Measurements from ENCODE around the gene MPP1.
A peak's percentile ranks its signal among the peaks of the same experiment; 100 is the strongest.

Gene MPP1

DNA sequence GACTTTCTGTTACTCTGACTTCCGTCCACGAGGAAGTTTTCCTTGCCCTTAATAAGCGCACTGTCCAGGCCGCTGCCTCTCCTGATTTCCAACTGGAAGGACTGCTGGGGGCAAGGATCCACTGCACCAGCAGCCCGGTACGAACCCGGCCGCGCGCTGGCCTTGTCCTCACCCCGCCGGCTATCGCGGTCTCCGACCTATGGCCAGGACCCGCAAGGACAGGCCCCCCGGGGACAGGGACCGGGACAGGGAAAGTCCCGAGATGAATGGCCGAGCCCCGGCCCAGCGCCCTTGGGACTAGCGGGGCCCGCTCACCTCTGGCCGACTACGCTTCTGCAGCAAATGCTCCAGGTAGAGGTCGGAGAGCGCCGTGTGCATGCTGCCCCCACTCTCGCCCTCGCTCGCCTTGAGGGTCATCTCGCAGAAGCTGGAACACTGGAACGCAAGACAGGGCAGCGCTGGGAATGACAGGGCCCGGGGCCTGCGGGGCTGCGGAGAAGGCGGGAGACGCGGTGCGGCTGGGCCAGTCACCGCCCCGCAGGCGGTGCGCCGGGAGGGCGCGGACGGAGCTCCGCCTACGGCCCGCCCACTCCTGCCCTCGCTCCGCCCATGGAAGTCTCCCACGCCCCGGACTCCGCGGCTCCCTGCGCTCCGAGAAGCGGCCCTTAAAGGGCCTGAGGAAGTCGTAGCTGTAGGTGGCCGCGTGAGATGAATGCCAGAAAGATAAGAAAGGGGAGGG lies at the start of gene MPP1:
MPP1 (minus strand) TSS at position 529 of the 739 bp plus-strand sequence; CDS start at position 417, 112 bp downstream.
- TF ChIP-seq POLR2A (IDR thresholded peaks at IDR 0.05; ENCODE audit: extremely low read depth, insufficient read length) (peak; percentile 54), MYC (IDR thresholded peaks at IDR 0.05; ENCODE audit: low read depth, low read length) (no peak)
- peak; percentile 89 for DNase-seq (ENCODE audit: low read depth)
- peak within 1 kb of the TSS; percentile 82 for H3K4me3 ChIP-seq (ENCODE audit: low read depth, low read length)

GRCh38 chrX:154850957-154851611 lies 45.8 kb upstream of the MPP1 start:
- no peak for DNase-seq (ENCODE audit: low read depth)
- no peak overlapping the region for H3K4me3 ChIP-seq (ENCODE audit: low read depth, low read length)
- TF ChIP-seq CTCF (IDR thresholded peaks at IDR 0.05; ENCODE audit: low read depth, low read length) (no peak), POLR2A (IDR thresholded peaks at IDR 0.05; ENCODE audit: extremely low read depth, insufficient read length) (no peak), MYC (IDR thresholded peaks at IDR 0.05; ENCODE audit: low read depth, low read length) (no peak)
- TF ChIP-seq, protein P1, sequence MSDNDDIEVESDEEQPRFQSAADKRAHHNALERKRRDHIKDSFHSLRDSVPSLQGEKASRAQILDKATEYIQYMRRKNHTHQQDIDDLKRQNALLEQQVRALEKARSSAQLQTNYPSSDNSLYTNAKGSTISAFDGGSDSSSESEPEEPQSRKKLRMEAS (IDR thresholded peaks at IDR 0.05; ENCODE audit: low read depth, low read length) = no peak

DNA sequence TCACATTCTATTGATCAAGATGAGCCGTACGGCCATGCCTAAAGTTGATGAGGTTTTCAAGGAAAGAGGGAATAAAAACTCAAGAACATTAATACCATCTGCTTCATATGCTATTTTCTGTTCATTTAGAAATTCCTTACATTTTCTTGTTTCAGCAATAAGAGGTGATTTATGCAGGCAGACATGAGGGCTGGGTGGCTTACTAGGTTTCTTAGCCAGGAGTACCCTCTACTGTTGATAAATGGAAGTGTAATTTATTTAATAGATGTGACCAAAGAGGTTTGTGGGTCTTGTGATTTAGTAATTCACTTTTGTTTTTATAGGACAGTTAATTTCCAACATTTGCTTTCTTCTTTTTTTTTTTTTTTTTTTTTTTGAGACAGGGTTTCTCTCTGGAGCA lies 35.6 kb upstream of the MPP1 start:
- DNase-seq (ENCODE audit: low read depth) = peak; percentile 71
- no peak overlapping the region for H3K4me3 ChIP-seq (ENCODE audit: low read depth, low read length)
- TF ChIP-seq POLR2A (IDR thresholded peaks at IDR 0.05; ENCODE audit: extremely low read depth, insufficient read length) (no peak), CTCF (IDR thresholded peaks at IDR 0.05; ENCODE audit: low read depth, low read length) (peak; percentile 12)
- TF ChIP-seq, protein P1 (IDR thresholded peaks at IDR 0.05; ENCODE audit: low read depth, low read length) = 0 out of 2 replicates have a peak, but pooled peaks have one; percentile 22

DNA sequence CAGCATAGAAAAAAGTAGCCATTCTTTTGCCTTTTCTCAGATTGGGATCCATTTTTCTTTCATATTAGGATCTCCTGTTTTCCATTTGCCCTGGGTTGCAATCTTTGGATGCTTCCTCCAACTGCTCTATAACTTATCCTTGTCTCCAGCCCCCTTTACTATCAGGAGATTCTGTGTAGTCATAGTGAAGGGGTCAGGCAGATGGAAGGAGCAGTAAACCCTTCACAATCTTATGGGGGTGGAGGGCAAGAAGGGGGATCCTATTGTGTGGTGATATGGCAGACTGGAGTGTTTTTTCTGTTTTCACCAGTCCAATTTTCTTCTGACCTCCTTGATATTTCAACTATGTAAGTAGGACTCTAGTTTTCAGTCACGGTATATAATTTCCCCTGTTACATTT lies 30.9 kb upstream of the MPP1 start:
- H3K4me3 ChIP-seq (ENCODE audit: low read depth, low read length) = no peak overlapping the region
- TF ChIP-seq CTCF (IDR thresholded peaks at IDR 0.05; ENCODE audit: low read depth, low read length) = no peak
- TF ChIP-seq, protein P1 (IDR thresholded peaks at IDR 0.05; ENCODE audit: low read depth, low read length) = no peak
- TF ChIP-seq MYC (IDR thresholded peaks at IDR 0.05; ENCODE audit: low read depth, low read length) = no peak
- no peak for TF ChIP-seq POLR2A (IDR thresholded peaks at IDR 0.05; ENCODE audit: extremely low read depth, insufficient read length)
- no peak for DNase-seq (ENCODE audit: low read depth)

GRCh38 chrX:154834562-154834961 lies 29.3 kb upstream of the MPP1 start, which contains the start of gene SMIM9:
SMIM9 (minus strand) TSS chrX:154834662; CDS start chrX:154830856, 3,806 bp downstream.
- no peak within 1 kb of the TSS for H3K4me3 ChIP-seq (ENCODE audit: low read depth, low read length)
- TF ChIP-seq POLR2A (IDR thresholded peaks at IDR 0.05; ENCODE audit: extremely low read depth, insufficient read length) (no peak), CTCF (IDR thresholded peaks at IDR 0.05; ENCODE audit: low read depth, low read length) (no peak), MYC (IDR thresholded peaks at IDR 0.05; ENCODE audit: low read depth, low read length) (no peak)
- TF ChIP-seq, protein P1 (IDR thresholded peaks at IDR 0.05; ENCODE audit: low read depth, low read length) = no peak
- DNase-seq (ENCODE audit: low read depth) = no peak

DNA sequence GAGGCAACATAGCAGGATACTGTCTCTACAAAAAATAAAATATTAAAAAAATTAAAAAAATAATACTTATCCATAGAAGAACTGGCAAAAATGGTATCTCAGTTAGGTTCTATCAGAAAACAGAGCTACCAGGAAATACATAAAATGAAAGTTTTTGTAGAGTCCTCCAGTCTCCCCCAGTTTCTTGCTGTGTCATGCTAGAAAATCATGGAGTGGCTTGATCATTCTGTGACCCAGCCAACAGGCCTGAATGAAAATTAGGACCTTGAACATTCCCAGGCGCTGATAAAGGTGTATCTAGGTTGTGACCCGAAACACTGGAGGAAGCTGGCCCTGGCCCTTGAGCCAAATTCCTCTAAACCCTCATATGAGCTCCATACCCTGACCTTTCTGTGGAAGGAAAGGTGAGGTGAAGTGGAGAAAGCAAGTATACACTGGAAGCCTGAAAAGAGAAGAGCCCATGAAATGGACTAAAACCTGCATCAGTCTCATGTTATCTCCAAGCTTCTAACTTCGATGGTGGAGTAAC lies 28.5 kb upstream of the MPP1 start:
- DNase-seq (ENCODE audit: low read depth) = no peak
- no peak overlapping the region for H3K4me3 ChIP-seq (ENCODE audit: low read depth, low read length)
- no peak for TF ChIP-seq POLR2A (IDR thresholded peaks at IDR 0.05; ENCODE audit: extremely low read depth, insufficient read length)
- no peak for TF ChIP-seq MYC (IDR thresholded peaks at IDR 0.05; ENCODE audit: low read depth, low read length)
- TF ChIP-seq, protein P1 (IDR thresholded peaks at IDR 0.05; ENCODE audit: low read depth, low read length) = no peak
- no peak for TF ChIP-seq CTCF (IDR thresholded peaks at IDR 0.05; ENCODE audit: low read depth, low read length)

All from NB4 (cell line).